CD14-positive monocyte (primary cell): ENCODE measurements around the gene NBPF3. TPM values are rescaled to one million over a fixed set of nuclear protein-coding genes. Genes with fewer than 3 reads are reported as not detected.

Experiments
- DNase-seq, 3 donors: peaks; one replicate each; pipeline ENCODE4 v3.0.0-alpha.2; 2011 to 2022
- H2AFZ ChIP-seq: 2 replicates; pipeline ENCODE4 v1.6.0; 2012; ENCODE audit warnings: mild to moderate bottlenecking, low read depth, low read length, inconsistent platforms; ENCODE audit not compliant: insufficient read depth, poor library complexity, severe bottlenecking
- H3K27ac ChIP-seq, 2 donors: 1 replicate in 1 of 2; 2 replicates in 1 of 2; pipeline ENCODE4 v1.5.1; 2012 to 2013; ENCODE audit warnings: low read length in 2 of 2, control low read depth in 1 of 2, inconsistent platforms in 1 of 2, low read depth in 1 of 2, mild to moderate bottlenecking in 1 of 2
- H3K27me3 ChIP-seq, 2 donors: one replicate each; pipeline versions ENCODE4 v1.6.0 to v1.6.1; 2011 to 2013; ENCODE audit warnings: low read length in 2 of 2; ENCODE audit not compliant: control insufficient read depth in 2 of 2, insufficient read depth in 2 of 2
- H3K36me3 ChIP-seq, 2 donors: replicated peaks in 1 of 2; 1 replicate in 1 of 2; 2 replicates in 1 of 2; pipeline versions ENCODE4 v1.5.1 to v1.6.1; 2012 to 2013; ENCODE audit warnings: low read length in 2 of 2, control low read depth in 1 of 2, inconsistent platforms in 1 of 2, mild to moderate bottlenecking in 1 of 2; ENCODE audit not compliant: insufficient read depth in 2 of 2, control insufficient read depth in 1 of 2
- H3K4me1 ChIP-seq, 2 donors: 1 replicate in 1 of 2; 2 replicates in 1 of 2; pipeline versions ENCODE4 v1.5.1 to v1.6.1; 2012 to 2013; ENCODE audit warnings: low read length in 2 of 2, control low read depth in 1 of 2, inconsistent platforms in 1 of 2, mild to moderate bottlenecking in 1 of 2, moderate library complexity in 1 of 2; ENCODE audit not compliant: insufficient read depth in 2 of 2, control insufficient read depth in 1 of 2
- H3K4me2 ChIP-seq: replicated peaks from 2 replicates; pipeline ENCODE3; 2012; ENCODE audit warnings: low read length, moderate library complexity, mild to moderate bottlenecking; ENCODE audit not compliant: poor library complexity, severe bottlenecking; ENCODE audit errors: extremely low read depth
- H3K4me3 ChIP-seq, 3 experiments: fragments of 200-600 bp in 1 of 3; sonication (generic) in 1 of 3; replicated peaks in 1 of 3; 1 replicate in 2 of 3; 2 replicates in 1 of 3; pipeline ENCODE4 v1.5.1; 2011 to 2013; ENCODE audit warnings: low read length in 3 of 3, mild to moderate bottlenecking in 3 of 3, control low read depth in 2 of 3, low read depth in 2 of 3, inconsistent platforms in 1 of 3, moderate library complexity in 1 of 3
- H3K79me2 ChIP-seq: 2 replicates; pipeline ENCODE4 v1.6.0; 2012; ENCODE audit warnings: mild to moderate bottlenecking, control low read depth, inconsistent platforms, low read length, moderate library complexity; ENCODE audit not compliant: insufficient read depth
- H3K9ac ChIP-seq: 2 replicates; pipeline ENCODE4 v1.6.0; 2017; ENCODE audit warnings: low read length, mild to moderate bottlenecking; ENCODE audit not compliant: insufficient read depth, poor library complexity, severe bottlenecking
- H3K9me3 ChIP-seq, 2 donors: replicated peaks in 1 of 2; 1 replicate in 1 of 2; 2 replicates in 1 of 2; pipeline versions ENCODE4 v1.5.1 to v1.6.1; 2012 to 2013; ENCODE audit warnings: low read length in 2 of 2, control low read depth in 1 of 2; ENCODE audit not compliant: control insufficient read depth in 1 of 2, insufficient read depth in 1 of 2
- H4K20me1 ChIP-seq: 2 replicates; pipeline ENCODE4 v1.6.0; 2012; ENCODE audit warnings: mild to moderate bottlenecking, low read length, control low read depth, moderate library complexity; ENCODE audit not compliant: insufficient read depth
- H3K27ac Mint-ChIP-seq, 7 donors: one replicate each; pipeline ENCODE4 v1.8.0; 2020; ENCODE audit warnings: mild to moderate bottlenecking in 7 of 7, mixed read lengths in 7 of 7, moderate library complexity in 6 of 7, inconsistent platforms in 2 of 7
- H3K27me3 Mint-ChIP-seq, 3 donors: one replicate each; pipeline ENCODE4 v1.8.0; 2021 to 2022; ENCODE audit warnings: low read depth in 3 of 3, mild to moderate bottlenecking in 3 of 3, mixed read lengths in 3 of 3, moderate library complexity in 3 of 3, inconsistent platforms in 1 of 3
- H3K36me3 Mint-ChIP-seq, 2 donors: one replicate each; pipeline ENCODE4 v1.8.0; 2020; ENCODE audit warnings: mixed read lengths in 2 of 2, inconsistent platforms in 1 of 2, mild to moderate bottlenecking in 1 of 2
- H3K4me1 Mint-ChIP-seq: one replicate; pipeline ENCODE4 v1.8.0; 2020; ENCODE audit warnings: mild to moderate bottlenecking, mixed read lengths
- H3K4me3 Mint-ChIP-seq, 2 donors: one replicate each; pipeline ENCODE4 v1.8.0; 2020; ENCODE audit warnings: mild to moderate bottlenecking in 2 of 2, mixed read lengths in 2 of 2, moderate library complexity in 1 of 2
- H3K9me3 Mint-ChIP-seq, 7 donors: one replicate each; pipeline ENCODE4 v1.8.0; 2020 to 2022; ENCODE audit warnings: mixed read lengths in 7 of 7, mild to moderate bottlenecking in 6 of 7, moderate library complexity in 6 of 7, inconsistent platforms in 2 of 7
- CTCF ChIP-seq: fragments of 200-600 bp; IDR thresholded peaks from one replicate; pipeline ENCODE4 v1.8.0; 2022; ENCODE audit warnings: antibody characterized with exemption, mild to moderate bottlenecking
- WGBS: methylation state at CpG from one replicate; pipeline ENCODE4 v1.1.5; 2013; ENCODE audit warnings: missing lambda C conversion rate; ENCODE audit not compliant: insufficient coverage; 5-methylcytosine and 5-hydroxymethylcytosine counted together
- intact Hi-C, 2 donors: fragments of 100-400 bp; cut with micrococcal nuclease; formaldehyde crosslinking; loops; one replicate each; pipeline versions ENCODE4 v1.15.0 to v1.15.1; 2023
- polyA plus RNA-seq, 3 donors: library from polyadenylated mRNA; depleted of rRNA in 1 of 3; unstranded in 2 of 3; stranded (reverse) in 1 of 3; fragments of 300-500 nt in 2 of 3; fragments of >200 nt in 1 of 3; fragmentation: Illumina TruSeq in 2 of 3; gene quantifications; 1 replicate in 2 of 3; 2 replicates in 1 of 3; pipeline ENCODE4 v1.2.3, GENCODE V29; 2012 to 2021

NBPF3 gene
- polyA plus RNA-seq, 3 donors = 1.2 to 1.5 TPM; not detected in 1

- peaks cover 38 to 56% of the 10 kb centered on the region in 2 donors for H3K27me3 ChIP-seq
- TF ChIP-seq CTCF = no peak
Measured at GRCh38 chr1:21507511-21508270, 67.8 kb downstream of the NBPF3 start.

GRCh38 chr1:21508580-21509350, 68.8 kb downstream of the NBPF3 start:
- H3K36me3 Mint-ChIP-seq = peaks cover 0 to 3% of the 10 kb centered on the region in 2 donors
- Histone ChIP-seq H3K36me3 (no peaks in the 10 kb centered on the region), H3K9ac (no peak overlapping the region), H2AFZ (no peak overlapping the region), H3K27ac (no peak overlapping the region), H4K20me1 (no peaks in the 10 kb centered on the region), H3K9me3 (peaks cover 0 to 3% of the 10 kb centered on the region in 2 donors), H3K27me3 (peaks cover 38 to 56% of the 10 kb centered on the region in 2 donors), H3K4me3 (no peak overlapping the region), H3K4me2 (no peak overlapping the region), H3K4me1 (peaks cover 0 to 6% of the 10 kb centered on the region in 2 donors), H3K79me2 (no peaks in the 10 kb centered on the region)
- WGBS = 3% methylated on average over 25 of the region's 45 CpGs
- DNase-seq = peak; percentile 13 to 38 (median 26)
- H3K27me3 Mint-ChIP-seq = peaks cover 54 to 71% (median 57%) of the 10 kb centered on the region in 3 donors
- peak overlapping the region in 1 of 7 donors; percentile 13 for H3K27ac Mint-ChIP-seq
- H3K4me3 Mint-ChIP-seq = peak overlapping the region in 1 of 2 donors; percentile 90
- H3K4me1 Mint-ChIP-seq = peaks cover 4% of the 10 kb centered on the region
- peak; percentile 48 for TF ChIP-seq CTCF
- intact Hi-C loops = no loop called here
- H3K9me3 Mint-ChIP-seq = peaks cover 0 to 9% (median 2%) of the 10 kb centered on the region in 7 donors

More at GRCh38 chr1:21507511-21508270, 67.8 kb downstream of the NBPF3 start:
- peaks cover 54 to 68% (median 57%) of the 10 kb centered on the region in 3 donors for H3K27me3 Mint-ChIP-seq
- Histone ChIP-seq H2AFZ (no peak overlapping the region), H3K27ac (no peak overlapping the region), H3K36me3 (no peaks in the 10 kb centered on the region), H3K9me3 (peaks cover 0 to 3% of the 10 kb centered on the region in 2 donors), H4K20me1 (no peaks in the 10 kb centered on the region), H3K4me1 (peaks cover 0 to 6% of the 10 kb centered on the region in 2 donors), H3K4me2 (no peak overlapping the region), H3K79me2 (no peaks in the 10 kb centered on the region), H3K4me3 (no peak overlapping the region), H3K9ac (no peak overlapping the region)
- WGBS = 100% methylated on average over 1 of the region's 1 CpG
- peaks cover 4% of the 10 kb centered on the region for H3K4me1 Mint-ChIP-seq
- peak overlapping the region in 1 of 2 donors; percentile 90 for H3K4me3 Mint-ChIP-seq
- intact Hi-C loops = no loop called here
- no peak for DNase-seq
- H3K27ac Mint-ChIP-seq = peak overlapping the region in 1 of 7 donors; percentile 38
- peaks cover 0 to 9% (median 2%) of the 10 kb centered on the region in 7 donors for H3K9me3 Mint-ChIP-seq
- H3K36me3 Mint-ChIP-seq = peaks cover 0 to 3% of the 10 kb centered on the region in 2 donors
